Panc1 (cell line): ENCODE measurements around the gene ST7L.

Source experiments
- REST ChIP-seq, 2 experiments: IDR thresholded peaks; 2 replicates each; pipeline ENCODE4 v1.6.1; 2011 to 2012; ENCODE audit warnings: low read depth in 2 of 2, control low read depth in 1 of 2, low read length in 1 of 2, mild to moderate bottlenecking in 1 of 2, moderate library complexity in 1 of 2; ENCODE audit not compliant: insufficient read depth in 1 of 2
- TF ChIP-seq, protein P1 (sequence below): fragments of 450-650 bp; IDR thresholded peaks from 2 replicates; pipeline ENCODE4 v1.5.1; 2017; ENCODE audit warnings: mild to moderate bottlenecking

- TF ChIP-seq, protein P1, sequence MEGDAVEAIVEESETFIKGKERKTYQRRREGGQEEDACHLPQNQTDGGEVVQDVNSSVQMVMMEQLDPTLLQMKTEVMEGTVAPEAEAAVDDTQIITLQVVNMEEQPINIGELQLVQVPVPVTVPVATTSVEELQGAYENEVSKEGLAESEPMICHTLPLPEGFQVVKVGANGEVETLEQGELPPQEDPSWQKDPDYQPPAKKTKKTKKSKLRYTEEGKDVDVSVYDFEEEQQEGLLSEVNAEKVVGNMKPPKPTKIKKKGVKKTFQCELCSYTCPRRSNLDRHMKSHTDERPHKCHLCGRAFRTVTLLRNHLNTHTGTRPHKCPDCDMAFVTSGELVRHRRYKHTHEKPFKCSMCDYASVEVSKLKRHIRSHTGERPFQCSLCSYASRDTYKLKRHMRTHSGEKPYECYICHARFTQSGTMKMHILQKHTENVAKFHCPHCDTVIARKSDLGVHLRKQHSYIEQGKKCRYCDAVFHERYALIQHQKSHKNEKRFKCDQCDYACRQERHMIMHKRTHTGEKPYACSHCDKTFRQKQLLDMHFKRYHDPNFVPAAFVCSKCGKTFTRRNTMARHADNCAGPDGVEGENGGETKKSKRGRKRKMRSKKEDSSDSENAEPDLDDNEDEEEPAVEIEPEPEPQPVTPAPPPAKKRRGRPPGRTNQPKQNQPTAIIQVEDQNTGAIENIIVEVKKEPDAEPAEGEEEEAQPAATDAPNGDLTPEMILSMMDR, result no peak
- TF ChIP-seq REST (IDR thresholded peaks at IDR 0.05; ENCODE audit: insufficient read depth in 1 of 2, low read depth in 2 of 2, low read length in 1 of 2), result no peak
Observed at GRCh38 chr1:112522621-112523020, 96.3 kb downstream of the ST7L start.
